Testis (tissue), 3 donors: ENCODE results near the gene CENATAC. TPM values are rescaled to one million over a fixed set of nuclear protein-coding genes. Genes with fewer than 3 reads are reported as not detected.

Source experiments
- DNase-seq: peaks from one replicate; pipeline ENCODE4 v3.0.0-alpha.2; 2019
- H3K27ac ChIP-seq, 2 donors: fragments of 200-600 bp; sonication (generic); one replicate each; pipeline ENCODE4 v1.5.1; 2019
- H3K27me3 ChIP-seq: fragments of 200-600 bp; sonication (generic); one replicate; pipeline ENCODE4 v1.5.1; 2019
- H3K36me3 ChIP-seq: fragments of 200-600 bp; sonication (generic); one replicate; pipeline ENCODE4 v1.5.1; 2017; ENCODE audit warnings: low read depth; ENCODE audit errors: missing control alignments
- H3K4me1 ChIP-seq: fragments of 200-600 bp; sonication (generic); one replicate; pipeline ENCODE4 v1.5.1; 2019
- H3K4me3 ChIP-seq, 2 donors: fragments of 200-600 bp; sonication (generic); one replicate each; pipeline ENCODE4 v1.5.1; 2017 to 2019
- H3K9me3 ChIP-seq: fragments of 200-600 bp; sonication (generic); one replicate; pipeline ENCODE4 v1.5.1; 2017
- POLR2A ChIP-seq: fragments of 450-650 bp; IDR thresholded peaks from one replicate; pipeline ENCODE4 v1.6.1; 2017; ENCODE audit warnings: antibody characterized with exemption, mild to moderate bottlenecking, moderate library complexity
- WGBS, 2 donors: methylation state at CpG; one replicate each; pipeline ENCODE4 v1.1.5; 2018; 5-methylcytosine and 5-hydroxymethylcytosine counted together
- intact Hi-C: fragments of 100-400 bp; cut with DNase I; formaldehyde crosslinking; loops from one replicate; pipeline ENCODE4 v1.15.1; 2023; ENCODE audit warnings: low total_unique reads
- polyA plus RNA-seq: library from polyadenylated mRNA; stranded (reverse); fragments of 350-450 nt; fragmentation: Illumina TruSeq; extraction: RNeasy Lipid Tissue Mini Kit (QIAGEN cat#74804); gene quantifications from one replicate; pipeline ENCODE4 v1.2.3, GENCODE V29; 2014; ENCODE audit warnings: low read depth, low replicate concordance; ENCODE audit not compliant: insufficient read depth
- total RNA-seq, 2 donors: library from RNA; depleted of rRNA; stranded (reverse); fragments of >200 nt; gene quantifications; one replicate each; pipeline ENCODE4 v1.2.3, GENCODE V29; 2016
- TF ChIP-seq, protein P1 (sequence below), 3 experiments: fragments of 450-650 bp in 2 of 3; fragments of 200-600 bp in 1 of 3; sonication (generic) in 1 of 3; IDR thresholded peaks; one replicate each; pipeline ENCODE4 v1.5.1; 2016 to 2019; ENCODE audit warnings: antibody characterized with exemption in 3 of 3, mild to moderate bottlenecking in 2 of 3, moderate library complexity in 1 of 3

CENATAC gene
- total and polyA plus RNA-seq, 3 donors from 2014 or later, result 16.6 to 74.9 (median 54.8) TPM

DNA sequence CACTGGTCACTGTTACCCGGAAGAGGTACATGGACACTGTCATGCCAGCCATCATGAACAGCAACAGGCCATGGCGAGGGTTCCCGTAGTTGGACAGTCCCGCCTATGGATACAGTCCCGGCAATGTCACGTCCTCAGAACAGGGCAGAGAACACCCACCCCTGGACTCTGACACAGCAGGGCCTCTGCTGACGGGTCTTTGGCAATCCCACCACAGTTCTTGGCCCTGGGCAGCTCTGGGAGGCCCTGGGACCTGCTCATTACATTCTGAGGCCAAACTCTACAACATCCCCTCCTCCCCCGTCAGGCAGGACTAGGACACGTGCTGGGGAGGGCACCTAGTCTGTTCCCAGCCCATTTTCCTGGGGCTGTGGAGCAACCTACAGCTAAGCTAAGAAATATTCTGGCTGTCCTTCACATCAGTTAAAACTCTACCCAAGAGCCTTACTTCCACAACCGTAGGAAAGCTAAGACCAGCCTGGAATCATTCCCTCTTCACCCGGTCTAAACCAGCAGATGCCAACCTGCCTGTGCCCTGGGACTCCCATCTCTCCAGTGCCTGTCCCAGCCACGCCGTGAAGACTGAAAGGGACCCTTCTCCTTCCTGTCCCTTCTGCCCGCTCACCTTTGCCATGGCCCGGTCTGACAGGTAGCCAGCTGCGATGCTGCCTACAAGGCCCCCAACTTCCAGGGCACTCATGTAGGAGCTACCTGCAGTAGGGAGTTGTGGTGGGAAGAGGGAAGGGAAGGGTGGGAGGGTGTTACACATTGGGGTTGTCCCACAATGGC is 28.2 kb downstream of the CENATAC start:
- 89 to 91% methylated on average over 12 to 16 of the region's 16 CpGs for WGBS, 2 donors
- intact Hi-C loops, result no loop called here
- H3K27ac ChIP-seq, result no peak overlapping the region

DNA sequence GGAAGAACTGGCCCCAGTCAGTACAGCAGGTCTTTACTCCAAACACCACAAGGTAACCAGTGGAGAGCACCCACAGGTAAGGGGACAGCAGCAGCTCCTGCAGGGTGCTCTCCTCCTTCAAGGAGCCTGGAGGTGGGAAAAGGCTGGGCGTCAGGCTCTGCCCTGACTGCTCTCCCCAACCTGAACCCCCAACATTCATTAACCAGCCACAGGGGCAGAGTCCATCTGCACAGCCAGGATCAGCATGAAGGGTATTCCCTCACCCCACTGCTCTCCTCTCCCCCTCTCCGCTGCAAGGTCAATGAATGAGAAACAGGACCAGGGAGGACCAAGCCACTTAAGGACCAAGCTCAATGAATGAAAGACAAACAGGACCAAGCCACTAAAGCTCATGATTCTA is 29.0 kb downstream of the CENATAC start:
- intact Hi-C loops, result no loop called here
- H3K27me3 ChIP-seq, result no peaks in the 10 kb centered on the region
- H3K4me3 ChIP-seq, result no peak overlapping the region
- 94 to 95% methylated on average over 2 of the region's 2 CpGs for WGBS, 2 donors
- no peak overlapping the region for H3K27ac ChIP-seq
- DNase-seq, result no peak
- H3K4me1 ChIP-seq, result peaks cover 15% of the 10 kb centered on the region
- H3K36me3 ChIP-seq, result no peaks in the 10 kb centered on the region
- H3K9me3 ChIP-seq, result no peaks in the 10 kb centered on the region
- TF ChIP-seq POLR2A, result no peak
- TF ChIP-seq, protein P1, sequence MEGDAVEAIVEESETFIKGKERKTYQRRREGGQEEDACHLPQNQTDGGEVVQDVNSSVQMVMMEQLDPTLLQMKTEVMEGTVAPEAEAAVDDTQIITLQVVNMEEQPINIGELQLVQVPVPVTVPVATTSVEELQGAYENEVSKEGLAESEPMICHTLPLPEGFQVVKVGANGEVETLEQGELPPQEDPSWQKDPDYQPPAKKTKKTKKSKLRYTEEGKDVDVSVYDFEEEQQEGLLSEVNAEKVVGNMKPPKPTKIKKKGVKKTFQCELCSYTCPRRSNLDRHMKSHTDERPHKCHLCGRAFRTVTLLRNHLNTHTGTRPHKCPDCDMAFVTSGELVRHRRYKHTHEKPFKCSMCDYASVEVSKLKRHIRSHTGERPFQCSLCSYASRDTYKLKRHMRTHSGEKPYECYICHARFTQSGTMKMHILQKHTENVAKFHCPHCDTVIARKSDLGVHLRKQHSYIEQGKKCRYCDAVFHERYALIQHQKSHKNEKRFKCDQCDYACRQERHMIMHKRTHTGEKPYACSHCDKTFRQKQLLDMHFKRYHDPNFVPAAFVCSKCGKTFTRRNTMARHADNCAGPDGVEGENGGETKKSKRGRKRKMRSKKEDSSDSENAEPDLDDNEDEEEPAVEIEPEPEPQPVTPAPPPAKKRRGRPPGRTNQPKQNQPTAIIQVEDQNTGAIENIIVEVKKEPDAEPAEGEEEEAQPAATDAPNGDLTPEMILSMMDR (IDR thresholded peaks at IDR 0.05), result no peak

More for the DNA sequence above, 28.2 kb downstream of the CENATAC start:
- TF ChIP-seq, protein P1 (IDR thresholded peaks at IDR 0.05), result no peak
- no peak for TF ChIP-seq POLR2A
- DNase-seq, result no peak
- H3K4me3 ChIP-seq, result no peak overlapping the region
- H3K27me3 ChIP-seq, result no peaks in the 10 kb centered on the region
- no peaks in the 10 kb centered on the region for H3K9me3 ChIP-seq
- H3K36me3 ChIP-seq, result no peaks in the 10 kb centered on the region
- H3K4me1 ChIP-seq, result peaks cover 15% of the 10 kb centered on the region

- intact Hi-C loops, result no loop called here
- no peak for DNase-seq
- WGBS, 2 donors, result 87 to 96% methylated on average over 6 to 9 of the region's 9 CpGs
- Histone ChIP-seq H3K27ac (no peak overlapping the region), H3K9me3 (no peaks in the 10 kb centered on the region), H3K36me3 (no peaks in the 10 kb centered on the region), H3K4me3 (no peak overlapping the region), H3K4me1 (peaks cover 15% of the 10 kb centered on the region), H3K27me3 (no peaks in the 10 kb centered on the region)
- TF ChIP-seq, protein P1 (IDR thresholded peaks at IDR 0.05), result no peak
- TF ChIP-seq POLR2A, result no peak
These were observed 29.8 kb downstream of the CENATAC start for GRCh38 chr11:119027561-119028345.

DNA sequence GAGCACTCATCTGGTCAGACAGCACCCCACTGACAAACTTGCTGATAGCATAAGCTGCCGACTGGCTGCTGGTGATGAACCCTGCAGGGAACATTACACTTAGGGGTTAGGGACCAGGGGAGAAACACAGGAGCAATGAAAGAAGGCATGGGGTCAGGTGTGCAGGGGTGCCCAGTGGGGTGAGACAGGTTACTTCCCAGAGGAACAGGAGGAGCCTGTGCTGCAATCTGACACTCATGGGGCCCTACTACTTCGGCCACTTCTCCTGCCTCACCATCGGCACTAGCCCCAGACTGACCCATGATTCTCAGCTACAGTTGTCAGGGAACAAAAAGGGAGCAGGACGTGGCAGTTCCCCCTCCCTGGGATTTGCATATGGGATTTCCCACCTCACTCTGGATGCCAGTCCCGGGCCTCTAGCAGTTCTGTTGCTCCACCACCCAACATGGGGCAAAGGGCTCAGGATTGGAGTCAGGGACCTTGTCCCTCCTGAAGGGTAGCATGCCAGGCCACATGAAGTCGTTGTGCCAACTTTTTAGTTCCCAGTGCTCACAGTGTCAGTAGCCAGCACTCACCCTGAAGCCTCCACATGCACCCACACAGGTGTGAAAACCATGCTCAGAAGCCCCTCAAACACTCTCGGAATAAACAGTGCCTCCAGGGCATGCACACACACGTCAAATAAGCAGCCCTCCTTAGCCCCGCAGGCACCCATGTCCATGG is 30.6 kb downstream of the CENATAC start:
- WGBS, 2 donors, result 79 to 88% methylated on average over 7 to 9 of the region's 9 CpGs
- peaks cover 15% of the 10 kb centered on the region for H3K4me1 ChIP-seq
- intact Hi-C loops, result no loop called here
- no peaks in the 10 kb centered on the region for H3K9me3 ChIP-seq
- no peak for DNase-seq
- TF ChIP-seq, protein P1 (IDR thresholded peaks at IDR 0.05), result no peak
- no peak for TF ChIP-seq POLR2A
- no peak overlapping the region for H3K4me3 ChIP-seq
- H3K36me3 ChIP-seq, result no peaks in the 10 kb centered on the region
- H3K27ac ChIP-seq, result peak overlapping the region in 1 of 2 donors; percentile 90
- H3K27me3 ChIP-seq, result no peaks in the 10 kb centered on the region
